ENCODE results near the gene MED14.

The MED14 gene

DNA sequence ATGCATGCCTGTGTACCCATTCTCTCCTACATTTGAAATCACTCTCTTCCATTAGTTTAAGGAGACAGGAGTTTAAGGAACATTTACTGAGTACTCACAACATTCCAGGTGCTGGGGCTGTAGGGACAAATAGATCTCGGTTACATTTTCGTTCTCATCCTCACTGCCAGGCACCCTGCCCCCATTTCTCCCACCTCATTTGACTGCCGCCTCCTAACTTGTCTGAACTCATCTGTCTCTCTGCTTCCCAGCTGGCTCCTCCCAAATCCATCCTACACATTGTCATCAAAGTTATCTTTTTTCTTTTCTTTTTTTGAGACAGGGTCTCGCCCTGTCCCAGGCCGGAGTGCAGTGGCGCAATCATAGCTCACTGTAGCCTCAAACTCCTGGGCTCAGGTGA is 131.9 kb downstream of the MED14 start:
- TF ChIP-seq ZFX (IDR thresholded peaks at IDR 0.05) (no peak), CTCF (conservative IDR thresholded peaks at IDR 0.05) (no peak)
- no peak overlapping the region for H3K27ac ChIP-seq
